HG02763 (cell line): ENCODE data around the gene BEND6.
"Not testable (repeated sequence)": the region's sequence is repeated elsewhere in the genome, so short reads cannot be mapped to it uniquely, and the experiment has no call there.

Experiments
- ATAC-seq: cut with Tn5 transposase; IDR thresholded peaks from one replicate; pipeline ENCODE4 v1.9.1; 2021; ENCODE audit warnings: mild to moderate bottlenecking, moderate library complexity; ENCODE audit not compliant: unreplicated experiment

The BEND6 gene

GRCh38 chr6:56977192-56977591 lies 22.3 kb downstream of the BEND6 start:
- no peak for ATAC-seq

DNA sequence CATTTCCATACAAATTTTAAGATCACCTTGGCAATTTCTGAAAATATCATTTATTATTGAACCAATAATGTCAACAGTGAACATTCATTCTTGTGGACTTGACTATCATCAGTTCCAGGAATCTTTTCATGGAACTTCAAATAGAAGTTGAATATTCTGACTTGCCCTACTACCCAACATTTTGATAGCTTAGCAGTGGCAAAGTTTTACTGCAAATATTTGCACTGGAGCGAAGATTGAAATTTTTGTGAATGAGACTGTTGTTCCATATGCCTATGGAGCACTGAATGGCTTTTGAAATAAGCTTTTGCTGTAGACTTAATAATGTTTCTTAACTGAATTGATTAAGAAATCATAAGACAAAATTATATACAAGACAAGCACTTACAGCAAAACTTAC lies 23.6 kb downstream of the BEND6 start:
- ATAC-seq: no peak

DNA sequence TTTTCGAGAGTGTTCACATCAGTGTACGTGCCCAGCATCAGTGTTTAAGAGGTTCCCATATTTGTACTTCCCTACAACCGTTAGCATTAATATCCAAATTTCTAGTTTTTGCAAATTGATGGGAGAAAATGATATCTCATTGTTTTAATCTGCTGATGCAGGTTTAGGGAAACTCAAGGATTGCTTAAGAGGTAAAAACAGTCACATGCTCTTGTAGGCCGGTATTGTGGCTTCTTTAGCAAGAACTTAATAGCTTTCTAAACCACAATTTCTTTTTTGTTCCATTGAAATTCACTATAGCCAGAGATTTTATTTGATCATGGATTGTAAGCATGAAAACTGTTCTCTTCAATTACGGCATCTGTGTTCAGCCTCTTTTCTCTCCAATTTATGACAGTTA lies 29.5 kb downstream of the BEND6 start:
- no peak for ATAC-seq

GRCh38 chr6:56984884-56985283 lies 30.0 kb downstream of the BEND6 start:
- ATAC-seq: no peak

- no peak for ATAC-seq
Observed at GRCh38 chr6:56986611-56987010, 31.7 kb downstream of the BEND6 start.

DNA sequence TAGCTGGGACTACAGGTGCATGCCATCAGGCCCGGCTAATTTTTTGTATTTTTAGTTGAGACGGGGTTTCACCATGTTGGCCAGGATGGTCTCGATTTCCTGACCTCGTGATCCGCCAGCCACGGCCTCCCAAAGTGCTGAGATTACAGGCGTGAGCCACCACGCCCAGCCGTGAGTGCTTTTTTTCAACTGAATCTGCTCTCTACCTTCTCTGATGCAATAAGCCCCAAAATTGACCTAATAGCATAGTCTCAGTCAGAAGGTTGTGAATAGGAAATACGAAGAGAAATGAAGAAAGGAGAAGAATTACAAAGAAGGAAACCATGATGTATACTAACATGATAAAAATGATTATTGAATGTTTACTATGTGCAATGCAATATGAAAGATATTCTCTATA lies 33.2 kb downstream of the BEND6 start:
- ATAC-seq: no peak

DNA sequence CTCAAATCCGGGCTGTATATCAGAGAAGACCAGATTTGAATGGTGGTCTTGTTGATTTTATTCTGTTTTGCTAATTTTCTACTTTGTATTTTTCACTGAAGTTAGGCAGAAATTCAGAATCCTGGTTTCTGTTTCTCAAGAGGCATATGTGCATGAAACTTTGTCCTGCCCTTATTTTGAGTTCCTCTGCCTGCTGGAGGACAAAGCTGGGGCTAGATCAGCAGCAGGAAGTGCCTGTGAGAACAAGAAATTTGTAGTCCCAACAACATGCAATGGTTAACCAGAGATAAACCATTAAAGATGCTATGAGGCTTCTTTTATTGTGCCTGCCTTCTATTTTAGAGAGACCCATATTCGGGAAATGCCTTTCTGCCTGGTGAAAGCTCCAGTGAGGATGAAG lies 37.1 kb downstream of the BEND6 start:
- no peak for ATAC-seq

- ATAC-seq: no peak
Observed at GRCh38 chr6:56992703-56993102, 37.8 kb downstream of the BEND6 start.

GRCh38 chr6:56995347-56995902 lies 40.5 kb downstream of the BEND6 start:
- no peak for ATAC-seq

GRCh38 chr6:56996401-56996800 lies 41.5 kb downstream of the BEND6 start:
- no peak for ATAC-seq

DNA sequence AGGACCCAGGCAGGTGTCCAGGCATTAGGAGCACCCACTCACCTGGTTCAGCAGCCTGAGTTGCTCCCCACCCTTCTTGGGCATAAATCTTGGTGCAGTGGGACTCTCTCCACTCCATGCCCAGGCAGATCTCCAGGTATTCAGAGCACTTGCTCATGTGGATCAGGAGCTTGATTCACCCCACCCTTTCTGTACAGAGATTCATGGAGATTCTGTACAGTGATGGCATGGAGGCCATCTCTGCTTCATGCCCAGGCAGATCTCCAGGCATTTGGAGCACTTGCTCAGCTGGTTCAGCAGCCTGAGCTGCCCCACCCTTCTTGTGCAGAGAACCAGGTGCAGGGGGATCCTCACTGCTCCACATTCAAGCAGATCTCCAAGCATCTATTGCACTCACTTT lies 44.1 kb downstream of the BEND6 start:
- ATAC-seq: no peak

DNA sequence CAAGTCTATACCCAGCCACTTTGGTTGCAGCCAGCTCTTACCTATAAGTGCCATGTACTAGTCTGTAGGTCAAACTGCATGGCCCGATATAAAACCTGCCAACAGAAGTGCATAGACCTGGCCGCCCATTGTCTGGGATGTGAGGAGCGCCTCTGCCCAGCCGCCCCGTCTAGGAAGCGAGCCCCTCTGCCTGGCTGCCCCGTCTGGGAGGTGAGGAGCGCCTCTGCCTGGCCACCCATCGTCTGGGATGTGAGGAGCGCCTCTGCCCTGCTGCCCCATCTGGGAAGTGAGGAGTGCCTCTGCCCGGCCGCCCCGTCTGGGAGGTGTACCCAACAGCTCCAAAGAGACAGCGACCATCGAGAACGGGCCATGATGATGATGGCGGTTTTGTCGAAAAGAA lies 44.8 kb downstream of the BEND6 start:
- ATAC-seq: not testable (repeated sequence)

- no peak for ATAC-seq
Observed at GRCh38 chr6:57002197-57002596, 47.3 kb downstream of the BEND6 start.

GRCh38 chr6:57004292-57004691 lies 49.4 kb downstream of the BEND6 start:
- no peak for ATAC-seq

DNA sequence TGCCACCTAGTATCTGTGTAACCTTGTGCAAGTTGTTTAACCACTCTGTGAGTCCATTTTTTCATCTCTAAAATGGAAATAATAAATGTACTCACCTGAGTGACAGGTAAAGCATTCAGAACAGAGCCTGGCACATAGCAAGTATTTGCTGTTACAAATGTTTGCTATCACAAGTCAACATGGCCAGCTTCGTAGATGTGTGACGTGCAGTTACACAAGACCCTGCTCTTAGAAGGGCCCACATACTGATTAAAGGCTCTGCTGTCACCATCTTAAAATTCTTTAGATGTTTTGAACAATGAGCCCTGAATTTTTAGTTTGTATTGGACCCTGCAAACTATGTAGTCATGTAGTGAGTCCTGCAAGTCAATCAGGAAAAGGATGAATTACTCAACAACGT lies 51.2 kb downstream of the BEND6 start:
- ATAC-seq: no peak

DNA sequence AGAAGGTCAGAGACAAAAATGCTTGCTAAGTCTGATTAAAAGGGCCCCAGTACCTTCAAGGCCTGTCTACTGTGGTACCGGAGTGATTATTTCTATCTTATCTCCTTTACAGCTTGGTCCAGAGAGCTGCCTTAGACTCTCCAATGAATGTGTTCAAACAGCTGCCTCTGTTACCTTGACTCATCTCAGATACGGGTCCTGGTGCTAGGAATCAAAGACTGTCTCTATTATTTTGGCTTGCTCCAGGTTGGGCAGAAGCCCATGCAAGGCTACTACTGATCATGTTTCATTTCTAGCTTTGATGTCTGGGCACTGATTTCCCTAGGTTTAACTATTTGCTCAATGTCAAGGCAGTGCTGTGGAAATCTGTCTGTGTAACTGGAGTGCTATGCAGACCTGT lies 53.2 kb downstream of the BEND6 start:
- ATAC-seq: not testable (repeated sequence)

GRCh38 chr6:57013521-57013926 lies 58.6 kb downstream of the BEND6 start:
- ATAC-seq: no peak

GRCh38 chr6:57017069-57017468 lies 62.2 kb downstream of the BEND6 start:
- no peak for ATAC-seq

GRCh38 chr6:57017841-57018240 lies 62.9 kb downstream of the BEND6 start:
- ATAC-seq: no peak

GRCh38 chr6:57019434-57019833 lies 64.5 kb downstream of the BEND6 start:
- no peak for ATAC-seq

DNA sequence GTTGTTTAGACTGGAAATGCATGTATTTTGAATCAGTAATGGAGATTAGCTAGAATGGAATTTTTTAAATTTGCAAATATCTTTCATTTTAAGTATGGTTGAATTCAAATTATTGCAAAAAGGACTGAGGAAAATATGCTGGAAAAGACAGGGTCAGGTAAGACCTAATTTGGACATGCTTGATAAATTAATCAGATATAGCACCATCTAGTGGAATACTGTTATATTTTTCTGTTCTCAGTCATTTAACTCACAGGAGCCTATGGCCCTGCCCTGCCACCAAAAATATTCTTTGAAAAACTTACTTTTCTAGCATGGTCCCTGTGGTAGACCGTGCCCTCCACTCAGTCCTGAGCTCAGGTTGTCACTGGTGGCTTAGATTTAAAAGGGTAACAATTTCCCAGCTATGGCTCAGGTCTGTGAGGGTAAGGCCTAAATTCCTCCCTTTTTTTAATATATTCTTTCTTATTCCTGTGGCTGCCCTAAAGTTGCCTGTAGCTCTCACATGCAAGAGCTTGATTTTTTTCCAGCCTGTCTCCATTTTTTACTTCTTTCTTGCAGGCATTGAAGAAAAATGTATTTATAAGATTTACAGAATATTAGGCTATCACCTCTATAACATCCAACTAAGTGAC lies 66.3 kb downstream of the BEND6 start:
- peak; percentile 77 for ATAC-seq

DNA sequence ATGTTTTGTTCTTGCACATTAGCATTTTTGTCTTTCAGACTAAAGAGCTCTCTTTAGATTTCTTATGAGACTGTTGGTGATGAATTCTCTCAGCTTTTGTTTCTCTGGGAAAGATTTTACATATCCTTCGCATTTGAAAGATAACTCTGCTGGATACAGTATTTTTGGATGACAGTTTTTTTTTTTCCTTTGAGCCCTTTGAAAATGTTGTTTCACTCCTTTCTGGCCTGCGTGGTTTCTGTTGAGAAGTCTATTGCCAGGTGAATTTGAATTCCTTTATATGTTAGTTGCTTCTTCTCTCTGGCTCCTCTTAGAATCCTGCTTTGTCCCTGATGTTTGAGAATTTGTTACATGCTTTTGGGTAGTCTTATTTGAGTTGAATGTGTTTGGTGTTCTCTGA lies 69.4 kb downstream of the BEND6 start:
- ATAC-seq: no peak

GRCh38 chr6:57024775-57025174 lies 69.9 kb downstream of the BEND6 start:
- no peak for ATAC-seq
